Fibroblast of skin of scalp (primary cell): Measurements from ENCODE around the gene SLCO3A1.

Experiments used
- DNase-seq: peaks from one replicate; pipeline ENCODE4 v3.0.0-alpha.2; 2013

Gene SLCO3A1

DNA sequence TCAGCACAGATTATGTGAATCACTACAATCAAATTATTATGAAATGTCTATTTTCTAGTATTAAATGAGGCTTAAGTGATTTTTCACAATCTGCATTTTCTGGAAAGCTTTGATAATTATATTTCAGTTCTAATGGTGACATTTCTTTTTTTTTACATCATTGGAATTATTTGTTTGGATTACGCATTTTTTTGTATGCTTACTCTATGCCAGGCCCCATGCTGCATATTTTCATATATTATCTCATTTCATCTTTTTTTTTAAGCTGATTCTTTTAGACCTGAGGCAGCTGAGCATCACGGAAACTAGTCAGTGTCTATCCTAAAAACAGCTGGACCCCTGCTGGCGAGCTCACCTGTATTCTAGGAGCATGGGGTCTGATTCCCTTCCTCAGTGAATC, 31.1 kb downstream of the SLCO3A1 start:
- DNase-seq, result peak; percentile 43

DNA sequence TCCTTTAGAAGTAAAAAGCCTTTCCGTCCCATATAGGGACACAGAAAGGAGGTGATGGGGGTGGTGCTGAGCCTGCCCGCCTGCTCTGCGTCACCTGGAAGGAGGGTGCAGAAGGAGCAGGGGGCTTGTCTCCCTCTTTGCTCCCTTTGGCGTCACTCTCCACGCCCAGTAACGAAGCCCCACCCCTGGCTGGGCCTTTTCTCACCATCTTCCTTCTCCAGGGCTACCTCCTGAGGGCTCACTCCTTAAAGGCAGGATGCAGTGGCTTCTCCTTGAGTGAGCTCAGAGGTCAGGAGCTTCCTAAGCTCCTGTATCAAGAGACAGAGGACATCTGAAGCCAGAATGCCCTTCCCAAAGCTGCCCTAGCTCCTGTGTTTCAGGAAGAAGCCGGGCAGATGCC, 31.5 kb downstream of the SLCO3A1 start:
- no peak for DNase-seq

DNA sequence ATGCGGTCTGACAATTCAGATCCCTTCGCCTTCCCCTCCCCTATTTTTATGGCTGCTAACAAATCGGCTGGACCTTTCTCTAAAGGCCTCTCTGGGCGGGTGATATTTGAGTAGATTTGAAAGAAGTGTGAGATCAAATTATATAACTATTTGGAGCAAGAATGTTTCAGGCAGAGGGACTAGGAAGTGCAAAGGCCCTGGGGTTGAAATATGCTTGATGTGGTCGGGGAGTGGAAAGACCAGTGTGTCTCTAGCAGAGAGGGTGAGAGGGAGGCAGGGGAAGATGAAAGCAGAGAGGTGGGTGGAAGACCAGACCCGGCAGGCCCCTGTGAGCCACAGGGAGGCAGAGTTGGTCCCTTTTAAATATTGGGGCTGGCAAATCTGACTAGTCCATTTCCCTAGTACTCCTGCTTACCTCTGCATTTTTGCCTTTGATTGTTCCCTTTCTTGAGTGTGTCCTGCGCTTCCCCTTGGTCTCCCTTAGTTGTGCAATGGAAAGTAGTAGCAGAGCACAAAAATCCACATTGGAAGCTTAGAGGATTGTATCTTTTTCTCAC, 32.3 kb downstream of the SLCO3A1 start:
- no peak for DNase-seq

DNA sequence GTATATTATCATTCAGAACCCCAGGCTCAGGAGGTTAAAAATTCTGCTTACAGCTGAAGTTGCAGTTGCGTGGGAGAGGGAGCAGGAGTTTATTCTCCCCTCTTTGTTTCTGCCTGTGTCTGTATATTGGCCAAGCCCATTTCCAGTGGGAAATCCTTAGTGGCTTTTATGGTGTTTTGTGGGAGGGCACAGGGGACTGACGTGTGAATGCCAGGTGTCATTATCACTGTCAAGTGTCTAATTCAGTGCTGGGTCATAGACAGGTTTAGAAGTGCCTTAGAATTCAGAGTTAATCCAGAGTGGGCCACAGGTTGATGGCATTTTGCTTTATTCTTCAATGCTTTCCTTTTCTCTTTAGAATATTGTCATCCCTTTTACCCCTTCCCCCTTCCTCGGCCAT, 33.4 kb downstream of the SLCO3A1 start:
- no peak for DNase-seq

DNA sequence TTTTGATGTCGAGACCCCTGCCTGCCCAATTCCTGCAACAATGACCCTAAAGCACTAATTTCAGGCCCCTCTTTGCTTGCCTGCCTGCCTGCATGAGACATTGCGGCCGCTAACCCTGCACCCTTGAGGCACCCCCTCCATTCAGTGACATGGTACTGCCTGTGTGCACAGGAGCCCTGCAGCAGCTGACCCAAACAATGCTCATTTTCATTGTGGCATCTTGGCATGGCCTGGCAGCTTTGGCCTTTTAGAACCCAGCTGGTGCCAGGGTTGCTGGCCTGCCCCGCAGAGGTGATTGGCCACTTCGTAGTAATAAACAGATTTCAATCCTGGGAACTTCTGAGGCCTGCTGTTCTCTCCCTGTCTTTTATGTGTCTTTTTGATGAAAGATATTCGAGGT, 33.8 kb downstream of the SLCO3A1 start:
- DNase-seq, result no peak

DNA sequence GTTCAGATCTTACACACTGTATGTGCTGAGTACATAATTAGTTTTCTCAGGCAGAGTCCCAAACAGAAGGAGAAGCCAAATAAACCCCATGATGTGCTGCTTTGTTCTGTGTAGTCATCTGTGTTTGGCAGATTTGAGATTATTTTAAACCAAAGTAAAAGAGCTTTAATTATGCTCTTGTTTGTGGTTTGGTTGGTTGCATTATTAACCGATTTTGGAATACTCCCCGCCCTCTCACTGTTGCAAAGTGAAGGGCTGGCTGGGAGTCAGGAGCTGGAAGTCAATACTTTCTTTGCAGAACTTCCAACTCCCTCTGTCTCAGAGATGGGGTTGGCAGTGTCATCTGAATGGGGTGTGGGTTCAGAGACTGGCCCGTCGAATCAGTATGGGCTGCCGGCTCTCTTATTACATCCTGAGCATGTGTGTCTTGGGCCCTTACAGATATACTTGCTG, 34.4 kb downstream of the SLCO3A1 start:
- no peak for DNase-seq

DNA sequence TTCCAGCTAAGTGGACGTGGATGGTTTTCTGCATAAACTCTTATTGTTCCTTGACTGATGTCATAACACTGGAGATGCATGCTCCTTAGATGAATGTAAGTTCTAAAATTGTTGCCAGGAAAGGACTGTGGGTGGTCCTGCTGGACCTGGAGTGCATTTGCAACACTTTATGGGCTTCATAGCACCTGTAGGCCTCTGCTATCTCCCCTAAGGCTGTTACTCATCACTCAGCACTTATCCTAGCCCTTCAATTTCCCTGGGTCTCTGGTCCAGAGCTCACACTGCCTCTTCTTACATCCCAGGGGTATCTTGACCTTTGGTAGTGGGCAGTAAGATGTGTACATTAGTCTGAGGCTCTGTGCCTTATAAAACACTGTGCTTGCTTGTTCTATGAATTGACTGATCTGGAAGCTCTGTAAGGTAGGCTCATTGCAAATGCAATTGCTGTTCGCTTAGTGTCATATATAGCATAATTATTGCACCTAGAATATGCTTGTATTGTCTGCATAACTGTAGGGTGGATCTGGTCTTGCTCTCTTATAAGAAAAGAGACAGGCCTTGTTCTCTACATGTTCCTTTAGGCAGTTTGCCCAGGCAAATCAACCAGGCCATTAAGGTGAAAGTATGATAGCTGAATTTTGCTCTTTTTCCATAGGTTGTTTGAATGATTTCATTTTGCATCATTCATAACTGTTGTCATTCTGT, 35.8 kb downstream of the SLCO3A1 start:
- DNase-seq, result no peak

DNA sequence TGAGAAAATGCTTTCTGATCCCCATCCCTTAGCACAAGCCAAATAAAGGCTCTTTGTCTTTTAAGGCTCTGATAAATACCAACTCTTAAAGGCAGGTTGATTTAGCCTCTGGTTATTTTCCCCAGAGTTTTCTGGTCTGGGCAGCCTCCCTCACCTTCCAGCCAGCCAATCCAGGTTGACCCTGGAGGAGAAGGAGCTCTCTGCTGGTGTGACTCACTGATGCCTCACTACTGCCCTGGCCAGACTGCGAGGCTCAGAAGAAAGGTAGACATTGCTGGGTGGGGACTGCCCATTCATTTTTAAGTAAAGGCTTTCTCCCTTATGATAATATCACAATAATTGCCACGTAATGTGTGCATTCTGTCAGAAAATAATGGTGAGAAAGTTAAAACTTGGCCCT, 37.1 kb downstream of the SLCO3A1 start:
- no peak for DNase-seq

DNA sequence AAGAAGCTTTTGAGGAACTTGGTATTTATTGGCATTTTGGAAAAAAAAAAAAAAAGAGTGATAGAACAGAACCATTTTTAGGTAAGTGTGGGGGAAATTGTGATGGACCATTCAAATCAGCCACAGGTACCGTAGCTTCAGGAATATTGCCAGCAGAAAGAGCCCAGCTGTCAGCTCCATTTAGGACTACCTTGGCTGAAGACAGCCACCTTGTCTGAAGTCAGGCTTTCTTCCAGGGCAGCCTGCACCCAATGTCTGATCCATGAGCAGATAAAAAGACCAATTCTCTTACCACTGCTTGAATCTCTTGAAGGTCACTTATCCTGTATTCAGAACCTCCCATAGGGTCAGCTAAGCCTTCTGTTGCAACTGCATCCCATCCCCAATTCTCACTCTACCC, 37.6 kb downstream of the SLCO3A1 start:
- no peak for DNase-seq

DNA sequence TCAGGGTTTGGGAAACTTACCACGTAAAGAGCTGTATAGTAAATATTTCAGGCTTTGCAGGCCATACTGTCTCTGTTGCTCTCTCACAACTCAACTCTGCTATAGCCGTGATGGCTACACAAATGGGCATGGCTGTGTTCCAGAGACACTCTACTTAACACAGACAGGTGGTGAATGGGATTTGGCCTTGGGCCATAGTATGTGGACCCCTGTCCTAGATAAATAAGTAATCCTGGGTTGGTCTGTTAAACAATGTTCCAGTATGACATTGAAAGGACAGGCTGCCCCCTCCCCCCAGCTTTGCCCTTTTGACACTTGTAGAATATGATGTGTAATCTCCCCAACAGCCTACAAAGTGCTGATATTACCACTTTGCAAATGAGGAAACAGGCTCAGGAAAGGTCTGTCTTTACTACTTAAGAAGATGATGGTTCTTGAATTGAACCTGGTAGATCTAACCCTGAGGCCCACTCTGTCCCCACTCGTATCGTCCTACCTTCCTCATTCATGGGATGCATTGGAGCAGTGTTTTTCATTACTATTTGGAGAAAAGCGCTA, 38.4 kb downstream of the SLCO3A1 start:
- no peak for DNase-seq

DNA sequence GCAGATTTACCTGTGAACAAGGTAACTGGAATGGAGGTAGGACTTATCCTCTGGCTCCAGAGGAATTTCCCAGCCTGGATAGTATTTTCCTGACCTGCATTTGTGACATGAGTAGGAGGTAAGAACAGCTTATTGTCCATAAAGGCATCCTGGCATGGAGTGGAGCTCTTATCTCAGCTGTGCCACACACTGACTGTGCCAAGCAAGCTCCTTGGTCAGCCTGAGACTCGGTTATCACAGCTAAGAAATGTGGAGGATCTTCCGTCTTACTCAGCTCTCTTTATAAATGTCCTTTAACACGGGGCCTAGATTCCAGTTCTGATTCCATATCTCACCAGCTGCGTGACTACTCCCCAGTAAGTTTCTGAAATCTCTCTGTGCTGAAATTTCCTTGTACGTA, 38.9 kb downstream of the SLCO3A1 start:
- no peak for DNase-seq

DNA sequence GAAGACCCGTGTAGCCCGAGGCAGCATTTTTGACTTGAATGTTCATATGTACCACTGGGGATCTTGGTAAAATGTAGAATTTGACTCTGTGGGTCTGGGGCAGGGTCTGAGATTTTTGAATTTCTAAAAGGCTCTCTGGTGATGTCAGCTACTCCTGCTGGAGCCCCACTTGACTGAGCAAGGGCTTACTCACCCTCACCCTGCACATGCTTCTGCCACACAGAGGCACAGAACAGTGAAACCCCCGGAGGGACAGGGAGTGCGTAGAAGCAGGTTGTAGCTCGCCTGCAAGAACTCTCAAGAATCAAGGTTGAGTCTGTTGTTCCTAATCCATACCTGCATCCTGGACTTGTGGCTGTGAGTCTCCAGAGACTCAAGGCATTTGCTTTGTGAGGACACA, 41.1 kb downstream of the SLCO3A1 start:
- DNase-seq, result no peak

DNA sequence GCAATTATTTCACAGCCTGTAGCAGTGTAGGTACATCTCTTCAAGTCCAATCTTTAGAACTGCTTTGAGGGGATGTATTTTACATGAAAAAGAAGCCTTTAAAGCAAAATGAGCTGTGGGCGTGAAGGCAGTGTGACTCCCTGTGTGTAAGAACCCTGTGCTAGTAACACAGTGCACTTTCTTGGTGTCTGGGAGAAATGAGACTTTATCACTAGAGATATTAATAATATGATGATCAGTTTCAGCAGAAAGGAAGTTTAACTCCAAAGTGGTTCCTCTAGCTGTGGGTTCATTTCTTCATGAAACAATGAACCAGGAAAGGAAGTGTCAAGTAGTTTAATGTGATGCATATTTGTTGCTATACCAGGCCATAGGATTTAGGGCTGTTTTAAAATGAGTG, 41.5 kb downstream of the SLCO3A1 start:
- DNase-seq, result no peak

DNA sequence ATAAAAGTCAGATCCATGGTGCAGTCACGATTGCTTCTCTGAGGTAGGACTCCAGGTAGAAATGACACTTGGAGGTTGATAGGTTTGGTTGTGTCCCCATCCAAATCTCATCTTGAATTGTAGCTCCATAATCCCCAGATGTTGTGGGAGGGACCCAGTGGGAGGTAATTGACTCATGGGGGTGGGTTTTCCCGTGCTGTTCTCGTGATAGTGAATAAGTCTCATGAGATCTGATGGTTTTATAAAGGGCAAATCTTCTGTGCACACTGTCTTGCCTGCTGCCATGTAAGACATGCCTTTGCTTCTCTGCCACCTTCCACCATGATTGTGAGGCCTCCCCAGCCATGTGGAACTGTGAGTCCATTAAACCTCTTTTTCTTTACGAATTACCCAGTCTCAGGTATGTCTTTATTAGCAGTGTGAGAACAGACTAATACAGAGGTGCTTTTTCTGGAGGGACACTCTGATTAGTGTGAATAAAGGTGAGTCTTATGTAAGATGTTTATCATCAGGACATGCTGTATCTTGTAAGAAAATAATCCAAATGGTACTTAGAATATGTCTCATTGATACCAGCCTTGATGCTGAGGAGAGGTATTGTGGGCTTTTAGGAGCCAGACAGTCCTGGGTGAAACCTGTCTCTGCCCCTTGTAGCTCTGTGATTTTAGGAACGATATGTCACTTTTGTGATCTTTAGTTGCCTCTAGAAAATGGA, 43.0 kb downstream of the SLCO3A1 start:
- DNase-seq, result no peak

DNA sequence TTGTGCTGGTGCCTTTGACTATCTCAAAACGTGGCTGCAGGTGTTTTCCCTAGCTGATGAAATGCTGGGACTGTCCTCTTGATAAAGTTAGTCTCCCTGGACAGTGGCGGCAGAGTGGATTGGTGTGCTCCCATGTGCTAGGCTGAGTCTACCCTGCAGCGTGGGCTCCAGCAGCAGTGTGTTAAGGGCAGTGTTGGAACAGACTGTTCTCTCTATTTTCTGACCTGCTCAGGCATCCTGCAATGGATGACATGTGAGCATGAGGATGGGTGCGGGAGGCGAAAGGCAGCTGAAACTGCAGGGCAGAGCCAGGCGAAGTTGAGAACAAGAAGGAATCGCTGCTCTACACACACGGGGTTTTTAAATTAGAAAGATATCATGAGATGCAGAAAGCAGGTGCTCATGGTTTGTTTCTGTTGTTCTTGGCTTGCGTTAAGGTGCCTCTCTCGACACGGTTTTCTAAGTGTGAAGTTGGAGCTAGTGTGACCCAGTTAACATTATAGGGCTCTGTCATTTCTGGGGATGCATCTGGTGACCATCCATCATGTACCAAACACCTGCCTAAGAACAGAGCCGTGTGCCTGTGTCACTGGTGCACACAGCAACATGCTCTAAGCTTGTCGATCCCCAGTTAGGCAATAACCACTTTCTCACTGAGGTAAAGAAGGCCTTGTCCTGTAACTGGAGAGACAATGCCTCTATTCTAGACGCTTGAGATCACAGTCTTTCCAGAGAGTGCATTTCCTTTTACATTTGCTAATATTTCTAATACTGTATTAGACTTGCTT, 44.3 kb downstream of the SLCO3A1 start:
- DNase-seq, result no peak

DNA sequence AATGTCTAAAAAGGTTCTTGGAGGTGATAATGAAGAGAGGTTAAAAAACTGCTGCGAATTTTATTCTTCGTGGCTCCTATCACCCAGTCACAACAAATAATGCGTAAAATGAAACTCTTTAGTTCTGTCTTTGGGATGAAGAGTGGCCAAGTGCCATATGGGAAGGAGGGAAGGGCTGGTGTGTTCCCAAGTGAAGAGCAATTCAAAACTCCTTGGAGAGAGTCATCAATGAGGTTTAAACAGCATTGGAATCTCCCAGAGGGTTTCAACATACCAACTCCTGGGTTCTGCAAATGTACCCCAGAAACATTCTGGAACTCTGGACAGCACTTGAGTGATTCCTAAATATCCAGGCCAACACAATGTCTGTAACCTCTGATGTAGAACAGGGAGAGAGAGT, 45.3 kb downstream of the SLCO3A1 start:
- no peak for DNase-seq

DNA sequence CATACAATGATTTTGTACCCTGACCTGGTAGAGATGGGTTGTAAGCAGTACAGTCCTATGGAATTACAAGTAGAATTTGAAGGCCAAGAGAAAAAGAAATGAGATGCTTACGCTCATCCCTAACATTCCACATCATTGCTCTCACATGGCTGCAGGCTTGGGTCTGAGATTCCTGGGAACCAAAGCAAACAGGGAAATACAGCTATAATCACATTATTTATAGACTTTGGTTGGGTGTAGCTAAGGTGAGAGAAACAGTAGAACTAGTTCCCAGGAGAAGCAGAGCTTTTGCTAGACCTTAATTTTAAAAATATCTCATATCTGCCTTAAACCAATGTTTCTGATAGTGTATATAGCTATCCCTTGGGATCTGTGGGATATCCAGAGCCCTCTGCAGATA, 51.4 kb downstream of the SLCO3A1 start:
- DNase-seq, result no peak

DNA sequence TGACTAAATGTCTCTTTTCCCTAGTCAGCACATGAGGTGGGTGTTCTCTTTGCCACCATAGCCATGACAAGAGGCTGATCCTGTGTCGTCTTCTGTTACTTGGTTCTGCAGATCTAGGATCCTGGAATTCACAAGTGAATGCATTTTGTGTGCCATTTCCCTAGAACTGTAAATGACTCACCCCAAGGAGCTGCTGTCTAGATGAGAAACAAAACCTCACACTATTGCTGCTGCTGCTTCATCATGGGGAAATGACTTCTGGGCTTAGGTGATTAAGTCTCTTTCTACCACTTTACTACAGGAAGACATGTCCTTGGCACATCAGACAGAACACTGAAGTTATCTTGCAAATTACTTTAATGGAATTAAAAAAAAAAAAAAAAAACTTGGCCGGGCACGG, 54.9 kb downstream of the SLCO3A1 start:
- DNase-seq, result peak; percentile 16

DNA sequence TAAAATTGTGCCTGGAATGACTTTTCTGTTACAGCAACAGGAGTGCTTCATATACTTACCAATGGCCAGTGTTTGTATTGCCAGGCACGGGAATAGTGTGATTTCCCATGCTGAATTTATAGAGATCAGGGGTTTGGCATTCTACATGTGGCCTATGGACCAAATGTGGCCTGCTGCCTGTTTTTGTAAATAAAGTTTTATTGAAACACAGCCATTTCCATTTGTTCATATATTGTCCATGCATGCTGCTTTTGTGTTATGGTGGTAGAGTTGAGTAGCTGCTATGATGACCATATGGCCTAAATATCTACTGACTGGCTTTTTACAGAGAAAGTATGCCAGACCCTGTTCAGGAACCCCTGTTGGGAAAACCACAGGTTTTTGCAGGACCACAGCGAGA, 55.6 kb downstream of the SLCO3A1 start:
- no peak for DNase-seq

DNA sequence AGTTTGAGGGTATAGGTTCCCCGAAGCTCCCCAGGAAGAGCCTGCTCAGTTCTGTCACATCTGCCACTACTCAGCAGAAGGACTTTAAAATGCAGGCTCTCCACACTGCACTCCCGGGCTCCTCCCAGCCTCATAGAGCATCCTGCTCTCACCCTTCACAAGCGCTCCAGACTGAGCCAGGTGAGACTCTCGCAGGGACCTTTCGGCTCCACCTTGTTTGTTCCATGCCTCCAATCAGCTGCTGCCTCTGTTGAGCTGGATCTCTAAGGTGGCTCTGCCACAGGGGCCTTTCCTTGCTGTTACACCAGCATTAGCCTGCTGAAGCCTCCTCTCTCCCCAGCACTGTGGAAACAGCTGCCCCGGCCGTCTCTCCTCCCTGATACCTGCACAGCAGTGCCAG, 56.1 kb downstream of the SLCO3A1 start:
- no peak for DNase-seq

DNA sequence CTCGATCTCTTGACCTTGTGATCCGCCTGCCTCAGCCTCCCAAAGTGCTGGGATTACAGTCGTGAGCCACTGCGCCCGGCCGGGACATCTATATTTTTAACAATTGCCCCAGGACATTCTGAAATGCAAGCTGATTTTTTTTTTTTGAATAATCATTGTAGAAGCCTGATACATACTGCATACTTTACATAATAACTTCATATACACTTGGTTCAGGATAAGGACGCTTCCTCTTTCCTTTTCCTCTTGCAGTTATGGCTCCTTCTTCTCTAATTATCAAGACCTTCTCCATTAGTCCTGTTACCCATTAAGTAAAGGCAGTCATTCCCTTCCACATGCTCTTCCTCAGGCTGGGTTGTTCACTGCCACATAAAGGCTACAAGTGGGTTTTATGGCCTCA, 58.3 kb downstream of the SLCO3A1 start:
- no peak for DNase-seq

DNA sequence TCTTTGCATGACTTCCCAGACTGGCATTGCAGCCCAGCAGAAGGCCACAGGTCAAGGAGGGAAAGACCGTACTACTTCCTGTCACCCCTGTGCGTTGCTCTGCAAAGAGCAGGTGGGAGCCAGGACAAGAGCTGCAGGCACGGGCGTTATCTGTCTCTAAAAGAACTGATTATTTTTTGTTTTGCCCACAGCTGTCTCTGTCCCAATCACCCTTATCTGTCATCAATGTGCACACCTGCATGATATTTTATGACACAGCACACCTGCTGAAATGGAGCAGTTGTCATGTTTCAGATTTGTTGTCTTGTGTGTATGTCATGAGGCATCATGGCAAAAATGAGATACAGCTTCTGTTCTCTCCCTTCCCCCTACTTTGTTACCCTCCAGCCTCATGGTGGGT, 58.8 kb downstream of the SLCO3A1 start:
- no peak for DNase-seq

DNA sequence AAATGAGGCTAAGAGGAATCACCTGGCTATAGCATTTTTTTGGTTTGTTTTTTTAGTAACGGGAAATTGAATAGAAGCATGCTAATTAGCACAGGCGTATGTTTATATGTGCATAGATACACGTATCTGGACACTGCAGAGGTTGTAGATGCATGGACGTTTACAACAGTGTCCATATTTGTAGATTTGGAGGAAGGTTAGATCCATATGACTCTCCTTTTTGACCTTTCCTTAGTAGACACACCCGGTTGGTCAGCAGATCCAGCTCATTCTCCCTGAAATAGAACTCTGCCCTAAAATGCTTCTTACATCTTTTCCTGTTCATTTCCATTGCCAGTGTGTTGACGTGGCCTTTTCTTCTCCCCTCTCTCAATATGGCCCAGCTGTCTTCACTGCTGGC, 60.1 kb downstream of the SLCO3A1 start:
- no peak for DNase-seq
